Fibroblast of upper back skin (primary cell): ENCODE results near the gene MKNK1.
"Not testable (repeated sequence)": the region's sequence is repeated elsewhere in the genome, so short reads cannot be mapped to it uniquely, and the experiment has no call there.

ENCODE experiments used
- DNase-seq: peaks from one replicate; pipeline ENCODE4 v3.0.0-alpha.2; 2013

Gene MKNK1

DNA sequence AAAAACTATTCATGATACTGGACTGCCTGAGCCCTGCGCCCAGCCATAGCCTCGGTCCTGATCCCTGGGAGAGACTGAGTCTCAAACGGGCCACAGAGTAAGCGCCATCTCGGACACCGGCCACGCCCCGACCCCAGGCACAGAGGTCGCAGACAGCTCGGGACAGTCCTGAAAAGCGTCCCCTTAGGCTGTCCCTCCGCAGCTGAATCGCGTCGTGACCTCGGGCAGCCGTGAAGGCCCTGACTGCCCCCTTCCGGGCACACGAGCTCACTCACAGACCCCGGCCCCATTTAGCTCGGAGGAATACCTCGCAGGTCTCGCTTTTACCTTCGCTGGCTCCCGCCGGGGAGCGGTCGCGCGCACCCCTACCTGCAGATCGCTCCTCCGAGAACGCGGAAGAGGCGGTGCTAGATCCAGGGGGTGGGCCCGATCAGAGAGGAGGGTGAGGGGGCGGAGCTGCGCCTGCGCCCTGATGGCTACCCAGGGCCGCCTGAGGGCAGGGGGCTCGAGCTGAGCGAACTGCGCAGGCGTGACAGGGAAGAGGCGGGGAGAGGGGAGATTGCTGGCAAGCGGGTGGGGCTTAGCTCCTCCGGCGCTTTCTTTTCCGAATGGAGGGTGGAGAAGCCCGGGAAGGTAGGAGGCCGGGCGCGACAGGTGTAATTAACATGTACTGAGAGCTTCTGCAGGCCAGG is at the start of gene MKNK1:
Gene MKNK1, minus strand, starts transcription at position 411 of the 692 bp plus-strand sequence. CDS start 20,941 bp downstream, outside the sequence.
- DNase-seq, result peak; percentile 95

GRCh38 chr1:46653405-46653958 is 49.4 kb upstream of the MKNK1 start:
- DNase-seq, result peak; percentile 17

- DNase-seq, result no peak
Measured at GRCh38 chr1:46652321-46653100, 48.4 kb upstream of the MKNK1 start.

GRCh38 chr1:46651152-46651551 is 47.1 kb upstream of the MKNK1 start:
- not testable (repeated sequence) for DNase-seq

- DNase-seq, result no peak
Measured at GRCh38 chr1:46650491-46650890, 46.4 kb upstream of the MKNK1 start.

GRCh38 chr1:46649764-46650163 is 45.7 kb upstream of the MKNK1 start:
- no peak for DNase-seq

DNA sequence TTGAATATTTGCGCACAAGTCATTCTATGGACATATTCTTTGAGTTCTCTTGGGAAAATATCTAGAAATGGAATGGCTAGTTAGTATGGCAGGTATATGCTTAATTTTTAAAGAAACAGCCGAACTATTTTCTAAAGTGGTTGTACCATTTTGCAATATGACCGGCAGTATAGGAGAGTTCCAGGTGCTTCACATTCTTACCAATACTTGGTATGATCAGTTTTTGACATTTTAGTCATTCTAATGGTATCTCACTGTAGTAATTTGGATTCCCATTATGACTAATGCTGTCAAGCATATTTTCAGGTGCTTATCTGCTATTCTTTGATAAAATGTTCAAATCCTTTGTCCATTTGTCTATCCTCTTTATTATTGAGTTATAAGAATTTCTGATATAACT is 43.5 kb upstream of the MKNK1 start:
- DNase-seq, result no peak

- DNase-seq, result no peak
Measured at GRCh38 chr1:46646844-46647243, 42.8 kb upstream of the MKNK1 start.

GRCh38 chr1:46646331-46646730 is 42.3 kb upstream of the MKNK1 start:
- DNase-seq, result no peak

DNA sequence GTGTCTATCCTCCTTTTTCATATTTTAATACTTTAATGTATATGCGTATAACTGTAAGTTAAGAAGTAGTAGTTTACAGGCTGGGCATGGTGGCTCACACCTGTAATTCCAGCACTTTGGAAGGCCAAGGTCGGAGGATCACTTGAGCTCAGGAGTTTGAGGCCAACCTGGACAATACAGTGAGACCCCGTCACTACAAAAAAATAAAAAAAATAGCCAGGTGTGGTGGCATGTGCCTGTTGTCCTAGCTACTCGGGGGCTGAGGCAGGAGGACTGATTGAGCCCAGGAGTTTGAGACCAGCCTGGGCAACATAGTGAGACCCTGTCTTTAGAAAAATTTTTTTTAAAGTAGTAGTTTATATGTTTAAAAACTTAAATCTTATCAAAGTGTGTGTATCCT is 41.7 kb upstream of the MKNK1 start:
- DNase-seq, result no peak

GRCh38 chr1:46643368-46643775 is 39.3 kb upstream of the MKNK1 start:
- DNase-seq, result peak; percentile 83

GRCh38 chr1:46642115-46642680 is 38.1 kb upstream of the MKNK1 start:
- no peak for DNase-seq

- DNase-seq, result no peak
Measured at GRCh38 chr1:46639547-46639946, 35.5 kb upstream of the MKNK1 start.

GRCh38 chr1:46638921-46639320 is 34.9 kb upstream of the MKNK1 start:
- no peak for DNase-seq

DNA sequence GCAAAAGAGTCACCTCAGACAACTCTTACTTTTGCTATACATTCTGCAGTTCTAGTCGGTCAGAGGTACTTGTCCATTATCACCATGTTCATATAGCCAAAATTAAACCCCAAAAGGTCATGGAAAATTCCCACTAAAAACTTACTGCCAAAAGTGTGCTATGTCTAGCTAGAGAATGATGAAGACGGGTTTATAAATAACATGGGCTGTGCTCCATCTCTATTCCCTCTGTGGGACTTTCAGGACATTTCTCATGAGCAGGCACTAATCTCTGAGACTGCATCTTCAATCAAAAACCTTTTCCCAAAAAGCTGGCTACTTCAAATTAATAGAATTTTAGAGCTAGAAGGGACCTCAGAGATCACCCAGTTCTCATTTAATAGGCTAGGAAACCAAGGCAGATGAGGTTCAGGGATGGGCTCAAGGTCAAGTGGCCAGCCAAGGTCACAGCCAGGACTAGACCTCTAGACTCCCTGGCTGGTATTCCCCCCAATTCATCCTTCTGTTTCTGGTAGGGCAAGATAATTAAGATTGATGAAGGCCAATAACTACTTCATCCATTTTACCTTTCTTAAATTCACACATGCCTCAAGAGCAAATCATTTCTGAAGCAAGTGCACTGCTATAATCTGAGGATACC is 33.5 kb upstream of the MKNK1 start:
- no peak for DNase-seq

- no peak for DNase-seq
Measured at GRCh38 chr1:46635205-46635604, 31.1 kb upstream of the MKNK1 start.

DNA sequence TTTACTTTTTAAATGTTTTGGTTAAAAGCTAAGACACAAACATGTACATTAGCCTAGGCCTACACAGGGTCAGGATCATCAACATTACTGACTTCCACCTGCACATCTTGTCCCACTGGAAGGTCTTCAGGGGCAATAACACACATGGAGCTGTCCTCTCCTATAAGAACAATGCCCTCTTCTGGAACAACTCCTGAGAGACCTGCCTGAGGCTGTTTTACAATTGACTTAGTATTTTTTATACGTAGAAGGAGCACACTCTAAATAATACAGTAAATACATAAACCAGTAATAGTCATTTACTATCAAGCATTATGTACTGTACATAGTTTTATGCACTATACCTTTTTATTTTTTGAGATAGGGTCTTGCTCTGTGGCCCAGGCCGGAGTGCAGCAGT is 26.7 kb upstream of the MKNK1 start:
- DNase-seq, result no peak

DNA sequence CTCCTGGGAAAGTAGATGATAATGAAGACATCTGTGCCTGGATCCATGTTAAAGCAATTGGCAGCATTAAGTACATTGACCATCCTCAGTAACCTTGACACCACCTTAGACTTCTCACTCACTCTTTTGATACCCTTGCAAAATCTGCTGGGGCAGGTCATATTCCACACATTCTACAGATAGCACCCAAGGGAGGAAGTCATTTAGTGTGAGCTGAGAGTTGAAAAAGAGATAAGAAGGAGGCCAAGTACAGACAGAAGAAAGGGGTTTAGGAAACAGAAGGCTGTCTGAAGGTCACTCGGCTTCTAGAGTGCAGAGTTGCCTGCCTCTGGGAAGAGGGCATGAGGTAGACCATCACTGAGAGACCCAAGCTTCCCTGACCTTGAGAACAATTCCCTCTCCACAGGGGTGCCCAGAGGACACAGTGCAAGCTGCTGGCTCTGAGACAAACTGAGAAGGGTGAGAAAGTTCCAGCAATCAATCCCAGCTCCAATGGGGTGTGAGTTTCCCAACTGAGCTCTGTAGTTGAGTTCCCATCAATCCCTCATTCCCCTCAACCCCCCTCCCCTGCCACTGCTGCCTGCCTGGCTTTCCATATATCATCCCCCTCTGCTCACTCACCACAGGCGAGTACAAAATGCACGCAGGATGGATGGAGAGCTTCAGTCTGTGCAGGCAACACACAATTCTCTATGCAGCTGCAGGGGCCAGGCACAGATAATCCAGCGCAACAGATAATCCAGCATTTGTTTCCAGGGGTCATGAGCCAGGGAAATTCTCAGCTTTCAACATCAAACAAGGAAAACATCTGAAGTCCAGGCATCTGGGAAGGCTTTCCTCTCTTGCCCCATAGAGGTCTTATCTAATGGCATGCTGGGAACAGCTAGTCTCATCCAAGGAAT is 19.9 kb upstream of the MKNK1 start:
- DNase-seq, result no peak

- DNase-seq, result no peak
Measured at GRCh38 chr1:46622344-46622743, 18.3 kb upstream of the MKNK1 start.

- no peak for DNase-seq
Measured at GRCh38 chr1:46621930-46622329, 17.9 kb upstream of the MKNK1 start.

- DNase-seq, result no peak
Measured at GRCh38 chr1:46619656-46620258, 15.7 kb upstream of the MKNK1 start.
